Gastroesophageal sphincter (tissue), 3 donors: ENCODE results near the gene MAPK1.

Experiments
- POLR2A ChIP-seq, 2 donors: fragments of 450-650 bp; IDR thresholded peaks; one replicate each; pipeline ENCODE4 v1.6.1; 2017; ENCODE audit warnings: antibody characterized with exemption in 2 of 2, mild to moderate bottlenecking in 2 of 2, moderate library complexity in 1 of 2
- POLR2AphosphoS5 ChIP-seq: sonication (generic); formaldehyde crosslinking; IDR thresholded peaks from one replicate; pipeline ENCODE4 v1.6.1; 2017; ENCODE audit warnings: antibody characterized with exemption
- TF ChIP-seq, protein P1 (sequence below), 4 experiments: fragments of 200-600 bp in 2 of 4; fragments of 450-650 bp in 2 of 4; sonication (generic) in 1 of 4; IDR thresholded peaks; one replicate each; pipeline ENCODE4 v1.5.1; 2017 to 2019; ENCODE audit warnings: antibody characterized with exemption in 4 of 4, mild to moderate bottlenecking in 2 of 4, moderate library complexity in 2 of 4

DNA sequence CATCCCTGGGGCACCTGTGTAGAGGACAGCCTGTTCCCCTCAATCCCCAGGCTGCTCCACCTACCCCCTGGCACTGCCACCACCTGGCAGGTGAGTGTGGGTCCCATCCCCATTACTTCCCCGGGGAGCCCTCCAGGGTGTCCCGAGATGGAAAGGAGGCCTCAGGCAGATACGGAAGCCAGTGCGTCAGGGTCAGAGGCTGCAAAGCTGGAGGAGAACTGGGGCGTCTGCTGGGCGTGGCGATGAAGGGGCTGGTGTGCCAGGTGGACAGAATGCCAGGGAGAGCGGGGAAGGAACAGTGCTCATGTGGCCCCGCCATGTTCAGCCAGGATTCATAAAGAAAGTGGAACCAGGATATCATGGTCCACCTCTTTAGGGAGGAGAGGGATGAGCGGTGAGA, 139.7 kb downstream of the MAPK1 start:
- TF ChIP-seq, protein P1, sequence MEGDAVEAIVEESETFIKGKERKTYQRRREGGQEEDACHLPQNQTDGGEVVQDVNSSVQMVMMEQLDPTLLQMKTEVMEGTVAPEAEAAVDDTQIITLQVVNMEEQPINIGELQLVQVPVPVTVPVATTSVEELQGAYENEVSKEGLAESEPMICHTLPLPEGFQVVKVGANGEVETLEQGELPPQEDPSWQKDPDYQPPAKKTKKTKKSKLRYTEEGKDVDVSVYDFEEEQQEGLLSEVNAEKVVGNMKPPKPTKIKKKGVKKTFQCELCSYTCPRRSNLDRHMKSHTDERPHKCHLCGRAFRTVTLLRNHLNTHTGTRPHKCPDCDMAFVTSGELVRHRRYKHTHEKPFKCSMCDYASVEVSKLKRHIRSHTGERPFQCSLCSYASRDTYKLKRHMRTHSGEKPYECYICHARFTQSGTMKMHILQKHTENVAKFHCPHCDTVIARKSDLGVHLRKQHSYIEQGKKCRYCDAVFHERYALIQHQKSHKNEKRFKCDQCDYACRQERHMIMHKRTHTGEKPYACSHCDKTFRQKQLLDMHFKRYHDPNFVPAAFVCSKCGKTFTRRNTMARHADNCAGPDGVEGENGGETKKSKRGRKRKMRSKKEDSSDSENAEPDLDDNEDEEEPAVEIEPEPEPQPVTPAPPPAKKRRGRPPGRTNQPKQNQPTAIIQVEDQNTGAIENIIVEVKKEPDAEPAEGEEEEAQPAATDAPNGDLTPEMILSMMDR (IDR thresholded peaks at IDR 0.05): no peak
- TF ChIP-seq POLR2A (IDR thresholded peaks at IDR 0.05) (no peak), POLR2AphosphoS5 (no peak)
